Spleen (tissue), 11 donors: Measurements from ENCODE around the gene SP8. TPM values are rescaled to one million over a fixed set of nuclear protein-coding genes. Genes with fewer than 3 reads are reported as not detected.

Experiments
- DNase-seq: peaks from one replicate; pipeline ENCODE4 v3.0.0-alpha.2; 2020
- H3K27ac ChIP-seq, 8 donors: fragments of 200-600 bp; sonication (generic) in 7 of 8; 1 replicate in 4 of 8; 2 replicates in 4 of 8; pipeline versions ENCODE4 v1.5.0 to v1.8.0; 2016 to 2021; ENCODE audit warnings: inconsistent platforms in 4 of 8, mild to moderate bottlenecking in 4 of 8, moderate library complexity in 1 of 8
- H3K27me3 ChIP-seq, 7 donors: fragments of 200-600 bp; sonication (generic) in 6 of 7; replicated peaks in 1 of 7; 1 replicate in 4 of 7; 2 replicates in 3 of 7; pipeline versions ENCODE4 v1.5.0 to v1.8.0; 2016 to 2021; ENCODE audit warnings: inconsistent platforms in 3 of 7, mild to moderate bottlenecking in 1 of 7
- H3K36me3 ChIP-seq, 6 donors: fragments of 200-600 bp; sonication (generic) in 5 of 6; 1 replicate in 4 of 6; 2 replicates in 2 of 6; pipeline versions ENCODE4 v1.5.0 to v1.8.0; 2016 to 2021; ENCODE audit warnings: inconsistent platforms in 2 of 6
- H3K4me1 ChIP-seq, 6 donors: fragments of 200-600 bp; sonication (generic) in 5 of 6; 1 replicate in 3 of 6; 2 replicates in 3 of 6; pipeline versions ENCODE4 v1.5.0 to v1.8.0; 2016 to 2021; ENCODE audit warnings: inconsistent platforms in 3 of 6
- H3K4me3 ChIP-seq, 8 donors: fragments of 200-600 bp; sonication (generic) in 7 of 8; 1 replicate in 4 of 8; 2 replicates in 4 of 8; pipeline versions ENCODE4 v1.5.0 to v1.8.0; 2016 to 2021; ENCODE audit warnings: inconsistent platforms in 4 of 8, mild to moderate bottlenecking in 4 of 8, moderate library complexity in 2 of 8
- H3K9me3 ChIP-seq, 8 donors: fragments of 200-600 bp; sonication (generic) in 7 of 8; 1 replicate in 4 of 8; 2 replicates in 4 of 8; pipeline versions ENCODE4 v1.5.0 to v1.8.0; 2016 to 2021; ENCODE audit warnings: inconsistent platforms in 4 of 8
- POLR2A ChIP-seq, 3 donors: fragments of 450-650 bp; IDR thresholded peaks; one replicate each; pipeline ENCODE4 v1.5.1; 2017; ENCODE audit warnings: antibody characterized with exemption in 3 of 3, mild to moderate bottlenecking in 1 of 3
- POLR2AphosphoS5 ChIP-seq, 3 donors: sonication (generic); formaldehyde crosslinking; IDR thresholded peaks; one replicate each; pipeline ENCODE4 v1.5.1; 2017; ENCODE audit warnings: antibody characterized with exemption in 3 of 3
- WGBS, 5 donors: extraction: QIAGEN DNeasy Blood & Tissue Kit in 3 of 5; methylation state at CpG; one replicate each; pipeline versions ENCODE4 v1.1.5 to v1.1.7; 2013 to 2018; 5-methylcytosine and 5-hydroxymethylcytosine counted together
- intact Hi-C: fragments of 100-400 bp; cut with DNase I; formaldehyde crosslinking; loops from one replicate; pipeline ENCODE4 v1.15.0; 2023; ENCODE audit warnings: low total_unique reads
- polyA plus RNA-seq, 3 donors: library from polyadenylated mRNA; stranded (reverse); fragments of 200-250 nt; gene quantifications; one replicate each; pipeline ENCODE4 v1.2.1, GENCODE V29; 2013
- total RNA-seq, 7 donors: library from RNA; depleted of rRNA in 3 of 7; stranded (reverse); fragments of >200 nt in 3 of 7; fragmentation: NEBNext Ultra II Directional in 4 of 7; extraction: Animal tissue kit (Norgen Biotek cat#: 25700) in 4 of 7; gene quantifications; one replicate each; pipeline versions ENCODE4 v1.1.0 to v1.2.1, GENCODE V29; 2016 to 2021
- TF ChIP-seq, protein P1 (sequence below), 11 experiments: fragments of 200-600 bp in 7 of 11; fragments of 450-650 bp in 4 of 11; sonication (generic) in 4 of 11; IDR thresholded peaks in 8 of 11; conservative IDR thresholded peaks in 3 of 11; 1 replicate in 7 of 11; 2 replicates in 4 of 11; pipeline versions ENCODE4 v1.4.0 to v1.8.0; 2016 to 2021; ENCODE audit warnings: antibody characterized with exemption in 11 of 11, inconsistent platforms in 4 of 11, mild to moderate bottlenecking in 1 of 11
- donor health status: healthy with polysubstance abuse.
- donor health status: DM: no; HTN: no; CAD: no; lungs with moderate emphysema.
- donor health status: DM: no; HTN: no; CAD: no.
- donor health status: Bipolar disorder and iron deficiency.
- donor health status: healthy.
- donor health status: DM: no; HTN: no; CAD: no.
- donor health status: DM: yes; HTN: yes; CAD: no.

SP8 gene
- total and polyA plus RNA-seq, 10 donors, result not detected

DNA sequence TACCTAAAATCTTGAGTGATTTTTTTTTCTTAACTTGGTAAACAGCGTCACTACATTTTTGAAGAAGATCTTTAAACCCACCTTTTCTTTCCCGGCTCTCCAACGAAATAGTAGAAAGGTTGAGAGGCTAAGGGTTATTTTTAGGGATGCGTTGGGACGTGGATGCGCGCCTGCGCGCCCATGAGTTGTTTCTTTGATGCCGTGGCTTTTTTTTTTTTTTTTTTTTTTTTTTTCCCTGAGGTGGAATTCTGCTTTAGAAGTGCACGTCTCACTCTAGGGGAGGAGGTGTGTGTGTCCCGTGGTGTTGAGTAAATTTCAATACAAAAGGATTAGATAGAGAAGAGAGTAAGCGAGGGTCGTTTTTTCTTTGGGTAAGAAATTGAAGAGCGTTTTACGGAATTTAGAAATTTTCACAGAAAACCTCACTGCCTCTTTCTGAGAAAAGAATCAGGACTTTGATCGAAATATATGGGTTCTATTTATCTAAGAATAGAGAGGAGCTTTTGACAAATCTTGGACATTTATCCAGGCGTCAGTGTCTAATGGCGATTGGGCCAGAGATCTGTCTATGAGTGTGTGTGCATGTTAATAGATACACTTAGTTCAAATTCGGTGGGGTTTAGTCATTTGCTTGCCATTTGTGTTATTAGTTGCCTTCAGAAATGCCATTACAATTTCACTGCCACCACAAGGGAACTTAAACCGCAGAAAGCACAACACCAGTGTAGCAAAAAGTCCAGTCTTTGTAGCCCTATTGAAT, 1.2 kb upstream of the SP8 start:
- WGBS, 5 donors, result 9 to 17% (median 14%) methylated on average over 21 of the region's 21 CpGs
- Histone ChIP-seq H3K36me3 (no peaks in the 10 kb centered on the region), H3K9me3 (peaks cover 0 to 18% (median 0%) of the 10 kb centered on the region in 8 donors), H3K4me1 (peaks cover 7 to 50% (median 40%) of the 10 kb centered on the region in 6 donors), H3K27me3 (peaks cover 23 to 100% (median 99%) of the 10 kb centered on the region in 7 donors), H3K4me3 (no peak overlapping the region), H3K27ac (no peak overlapping the region)
- DNase-seq, result no peak
- intact Hi-C loops, result no loop called here
- no peak for TF ChIP-seq POLR2AphosphoS5 (IDR thresholded peaks at IDR 0.05)
- TF ChIP-seq POLR2A (IDR thresholded peaks at IDR 0.05), result no peak
- TF ChIP-seq, protein P1, sequence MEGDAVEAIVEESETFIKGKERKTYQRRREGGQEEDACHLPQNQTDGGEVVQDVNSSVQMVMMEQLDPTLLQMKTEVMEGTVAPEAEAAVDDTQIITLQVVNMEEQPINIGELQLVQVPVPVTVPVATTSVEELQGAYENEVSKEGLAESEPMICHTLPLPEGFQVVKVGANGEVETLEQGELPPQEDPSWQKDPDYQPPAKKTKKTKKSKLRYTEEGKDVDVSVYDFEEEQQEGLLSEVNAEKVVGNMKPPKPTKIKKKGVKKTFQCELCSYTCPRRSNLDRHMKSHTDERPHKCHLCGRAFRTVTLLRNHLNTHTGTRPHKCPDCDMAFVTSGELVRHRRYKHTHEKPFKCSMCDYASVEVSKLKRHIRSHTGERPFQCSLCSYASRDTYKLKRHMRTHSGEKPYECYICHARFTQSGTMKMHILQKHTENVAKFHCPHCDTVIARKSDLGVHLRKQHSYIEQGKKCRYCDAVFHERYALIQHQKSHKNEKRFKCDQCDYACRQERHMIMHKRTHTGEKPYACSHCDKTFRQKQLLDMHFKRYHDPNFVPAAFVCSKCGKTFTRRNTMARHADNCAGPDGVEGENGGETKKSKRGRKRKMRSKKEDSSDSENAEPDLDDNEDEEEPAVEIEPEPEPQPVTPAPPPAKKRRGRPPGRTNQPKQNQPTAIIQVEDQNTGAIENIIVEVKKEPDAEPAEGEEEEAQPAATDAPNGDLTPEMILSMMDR (IDR thresholded peaks at IDR 0.05 in 8 of 11, conservative IDR thresholded peaks at IDR 0.05 in 3 of 11), result no peak

DNA sequence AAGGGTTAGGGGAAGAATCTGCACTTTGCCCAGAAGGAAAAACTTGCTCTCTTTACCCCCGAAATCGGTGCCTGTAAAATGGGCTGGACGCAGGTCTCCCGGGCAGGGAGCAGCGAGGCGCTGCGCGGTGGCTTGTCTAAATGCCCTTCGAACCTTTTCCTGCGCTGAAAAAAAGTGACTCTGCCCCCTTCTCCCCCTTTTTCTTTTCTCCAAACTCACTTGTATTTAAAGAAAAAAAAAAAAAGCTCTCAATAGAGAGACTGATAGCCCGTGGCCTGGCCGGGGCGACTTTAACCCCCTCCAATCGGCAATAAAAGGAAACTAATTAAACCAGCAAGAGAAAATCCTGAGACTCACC, 286 bp downstream of the SP8 start:
- no peaks in the 10 kb centered on the region for H3K36me3 ChIP-seq
- intact Hi-C loops, result no loop called here
- no peak overlapping the region for H3K27ac ChIP-seq
- TF ChIP-seq POLR2AphosphoS5 (IDR thresholded peaks at IDR 0.05) (no peak), POLR2A (IDR thresholded peaks at IDR 0.05) (no peak)
- TF ChIP-seq, protein P1 (IDR thresholded peaks at IDR 0.05 in 8 of 11, conservative IDR thresholded peaks at IDR 0.05 in 3 of 11), result no peak
- H3K4me3 ChIP-seq, result peak overlapping the region in 7 of 8 donors; percentile 5 to 59 (median 22)
- DNase-seq, result no peak
- H3K27me3 ChIP-seq, result peaks cover 23 to 100% (median 99%) of the 10 kb centered on the region in 7 donors
- H3K9me3 ChIP-seq, result peaks cover 0 to 18% (median 0%) of the 10 kb centered on the region in 8 donors
- H3K4me1 ChIP-seq, result peaks cover 7 to 50% (median 40%) of the 10 kb centered on the region in 6 donors
- WGBS, 5 donors, result 3 to 8% (median 6%) methylated on average over 14 of the region's 14 CpGs

DNA sequence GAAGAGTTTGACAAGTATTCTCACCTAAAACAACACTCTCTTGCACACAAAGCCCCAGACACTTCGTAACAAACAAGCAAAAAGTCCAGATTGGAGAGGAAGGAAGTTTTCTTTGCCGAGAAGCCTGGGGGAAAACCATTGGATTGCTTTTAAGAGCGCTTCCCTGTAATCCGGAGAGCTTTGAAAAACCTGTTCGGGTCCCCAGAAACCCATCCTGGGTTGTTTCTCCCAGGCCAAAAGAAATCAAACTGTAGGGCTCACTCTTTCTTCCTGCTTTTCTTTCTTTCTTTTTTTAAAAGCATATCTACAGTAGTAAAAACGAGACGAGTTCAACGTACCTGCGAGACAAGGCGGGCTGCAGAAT, 655 bp downstream of the SP8 start:
- intact Hi-C loops, result no loop called here
- DNase-seq, result no peak
- Histone ChIP-seq H3K4me3 (peak overlapping the region in 6 of 8 donors; percentile 5 to 59 (median 22)), H3K4me1 (peaks cover 7 to 47% (median 38%) of the 10 kb centered on the region in 6 donors), H3K27ac (no peak overlapping the region), H3K36me3 (no peaks in the 10 kb centered on the region), H3K27me3 (peaks cover 23 to 100% (median 99%) of the 10 kb centered on the region in 7 donors), H3K9me3 (peaks cover 0 to 18% (median 0%) of the 10 kb centered on the region in 8 donors)
- WGBS, 5 donors, result 5 to 9% (median 8%) methylated on average over 10 of the region's 10 CpGs
- TF ChIP-seq, protein P1 (IDR thresholded peaks at IDR 0.05 in 8 of 11, conservative IDR thresholded peaks at IDR 0.05 in 3 of 11), result no peak
- TF ChIP-seq POLR2A (IDR thresholded peaks at IDR 0.05) (no peak), POLR2AphosphoS5 (IDR thresholded peaks at IDR 0.05) (no peak)
